Common myeloid progenitor, CD34-positive (primary cell): Measurements from ENCODE around the gene TNFSF12.

Source experiments
- CTCF ChIA-PET: fragments of 350-600 bp; sonication (Branson Sonifier 250); formaldehyde crosslinking; loops from one replicate; lab custom pipeline; 2021; ENCODE audit warnings: antibody characterized with exemption; lab: Charles Lee
- POLR2A ChIA-PET: fragments of 350-600 bp; sonication (Branson Sonifier 250); formaldehyde crosslinking; loops from one replicate; lab custom pipeline; 2021; ENCODE audit warnings: antibody characterized with exemption; lab: Charles Lee
- DNase-seq, 3 donors: peaks; one replicate each; pipeline versions ENCODE4 v3.0.0 to v3.0.0-alpha.2; 2013
- H3K27ac ChIP-seq, 2 experiments: 1 replicate in 1 of 2; 2 replicates in 1 of 2; pipeline ENCODE4 v1.7.0; 2013; ENCODE audit warnings: inconsistent platforms in 2 of 2, low read length in 2 of 2, mild to moderate bottlenecking in 2 of 2, low read depth in 1 of 2, moderate library complexity in 1 of 2; ENCODE audit not compliant: severe bottlenecking in 2 of 2, insufficient read depth in 1 of 2, poor library complexity in 1 of 2
- H3K27me3 ChIP-seq, 5 experiments: replicated peaks in 2 of 5; 1 replicate in 3 of 5; 2 replicates in 2 of 5; pipeline versions ENCODE4 v1.6.1 to v1.7.0; 2013; ENCODE audit warnings: low read length in 4 of 5, mild to moderate bottlenecking in 2 of 5, moderate library complexity in 2 of 5, inconsistent platforms in 1 of 5; ENCODE audit not compliant: insufficient read depth in 5 of 5, control insufficient read depth in 4 of 5
- H3K36me3 ChIP-seq, 4 experiments: 1 replicate in 2 of 4; 2 replicates in 2 of 4; pipeline versions ENCODE4 v1.6.1 to v1.7.0; 2013; ENCODE audit warnings: low read length in 3 of 4, control low read depth in 1 of 4, mild to moderate bottlenecking in 1 of 4; ENCODE audit not compliant: control insufficient read depth in 4 of 4, insufficient read depth in 4 of 4
- H3K4me1 ChIP-seq, 4 experiments: 1 replicate in 3 of 4; 2 replicates in 1 of 4; pipeline versions ENCODE4 v1.6.1 to v1.7.1; 2013; ENCODE audit warnings: low read length in 3 of 4, mild to moderate bottlenecking in 3 of 4, control low read depth in 1 of 4, inconsistent platforms in 1 of 4, moderate library complexity in 1 of 4; ENCODE audit not compliant: control insufficient read depth in 4 of 4, insufficient read depth in 4 of 4; ENCODE audit errors: control extremely low read depth in 1 of 4
- H3K4me3 ChIP-seq, 7 experiments: 1 replicate in 4 of 7; 2 replicates in 3 of 7; pipeline versions ENCODE4 v1.5.1 to v1.7.0; 2013; ENCODE audit warnings: mild to moderate bottlenecking in 7 of 7, low read length in 6 of 7, moderate library complexity in 6 of 7, inconsistent platforms in 2 of 7, low read depth in 2 of 7, control low read depth in 1 of 7; ENCODE audit not compliant: insufficient read depth in 4 of 7, control insufficient read depth in 1 of 7; ENCODE audit errors: extremely low read depth in 1 of 7
- H3K9me3 ChIP-seq, 5 experiments: 1 replicate in 4 of 5; 2 replicates in 1 of 5; pipeline versions ENCODE4 v1.6.1 to v1.7.1; 2013; ENCODE audit warnings: low read length in 4 of 5, mild to moderate bottlenecking in 2 of 5, inconsistent platforms in 1 of 5, low read depth in 1 of 5, moderate library complexity in 1 of 5; ENCODE audit not compliant: control insufficient read depth in 4 of 5, insufficient read depth in 2 of 5; ENCODE audit errors: control extremely low read depth in 1 of 5
- WGBS: methylation state at CpG from one replicate; pipeline ENCODE4 v1.1.5; 2013; ENCODE audit not compliant: insufficient coverage; 5-methylcytosine and 5-hydroxymethylcytosine counted together

Gene TNFSF12

DNA sequence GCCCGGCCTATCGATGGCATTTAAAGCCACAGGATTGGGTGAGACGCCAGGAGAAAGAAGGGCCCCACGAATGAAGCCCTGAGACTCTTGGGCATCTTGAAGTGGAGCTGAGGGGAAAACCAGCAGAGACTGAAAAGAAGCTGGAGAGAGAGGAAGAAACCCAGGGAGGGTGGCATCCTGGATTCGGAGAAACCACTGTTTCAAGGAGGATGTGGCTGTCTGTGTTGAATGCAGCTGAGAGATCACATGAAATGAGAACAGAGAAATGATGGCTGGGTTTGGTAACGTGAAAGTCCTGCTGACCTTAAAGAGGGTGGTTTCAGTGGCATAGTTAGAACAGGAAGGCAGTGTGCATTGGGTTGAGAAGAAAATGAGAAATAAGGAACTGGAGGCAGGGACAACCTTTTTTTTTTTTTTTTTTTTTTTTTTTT lies 3.8 kb downstream of the TNFSF12 start:
- peak overlapping the region in 1 of 2 experiments; percentile 58 for H3K27ac ChIP-seq
- DNase-seq, result peak in 2 of 3 donors; percentile 90 to 91
- CTCF ChIA-PET, result interaction anchor here (0.8 to 21.7 kb wide), 6 partner anchors 8 to 116 kb away, joined by 3 to 515 read pairs (median 4); partner anchors contain the start of genes POLR2A and SENP3

DNA sequence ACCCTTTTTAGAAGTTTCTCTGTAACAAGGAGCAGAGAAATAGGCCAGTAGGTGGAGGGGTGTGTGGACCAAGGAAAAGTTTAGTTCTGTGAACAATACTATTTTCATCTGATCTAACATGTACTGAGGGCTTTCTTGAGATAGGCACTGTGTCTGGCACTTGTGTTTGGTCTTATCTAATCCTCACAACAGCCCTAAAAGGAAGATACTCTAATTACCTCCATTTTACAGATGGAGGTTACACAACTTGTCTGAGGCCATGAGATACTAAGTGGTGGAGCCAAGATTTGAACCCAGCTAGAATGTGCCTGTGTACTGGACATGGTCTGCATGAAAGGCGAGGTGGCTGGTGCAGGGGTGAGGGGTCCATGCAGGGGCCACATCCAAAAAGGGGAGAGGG lies 4.5 kb downstream of the TNFSF12 start:
- CTCF ChIA-PET, result interaction anchor here (0.7 to 21.7 kb wide), 5 partner anchors 12 to 117 kb away, joined by 3 to 515 read pairs (median 3); no protein-coding TSS in a partner anchor
- Histone ChIP-seq H3K36me3 (peaks cover 0 to 4% (median 0%) of the 10 kb centered on the region in 4 experiments), H3K4me1 (peaks cover 4 to 85% (median 72%) of the 10 kb centered on the region in 4 experiments), H3K9me3 (no peaks in the 10 kb centered on the region), H3K27ac (peak overlapping the region in 1 of 2 experiments; percentile 53), H3K4me3 (peak overlapping the region in 1 of 7 experiments; percentile 23), H3K27me3 (no peaks in the 10 kb centered on the region)
- POLR2A ChIA-PET, result interaction anchor here (1.0 kb wide), 1 partner anchor 39 kb away, joined by 3 read pairs; no protein-coding TSS in a partner anchor
- no peak for DNase-seq
- WGBS, result no CpG with 5 or more reads among the region's 1 CpG

More for the DNA sequence above, 3.8 kb downstream of the TNFSF12 start:
- peak overlapping the region in 3 of 7 experiments; percentile 6 to 55 (median 30) for H3K4me3 ChIP-seq
- POLR2A ChIA-PET, result interaction anchor here (0.5 to 0.9 kb wide), 3 partner anchors 68 to 372 kb away, joined by 3 to 5 read pairs (median 5); partner anchors contain the start of gene POLR2A
- peaks cover 5 to 80% (median 71%) of the 10 kb centered on the region in 4 experiments for H3K4me1 ChIP-seq
- no peaks in the 10 kb centered on the region for H3K9me3 ChIP-seq
- no peaks in the 10 kb centered on the region for H3K27me3 ChIP-seq
- peaks cover 0 to 4% (median 0%) of the 10 kb centered on the region in 4 experiments for H3K36me3 ChIP-seq
- WGBS, result 0% methylated on average over 6 of the region's 6 CpGs

DNA sequence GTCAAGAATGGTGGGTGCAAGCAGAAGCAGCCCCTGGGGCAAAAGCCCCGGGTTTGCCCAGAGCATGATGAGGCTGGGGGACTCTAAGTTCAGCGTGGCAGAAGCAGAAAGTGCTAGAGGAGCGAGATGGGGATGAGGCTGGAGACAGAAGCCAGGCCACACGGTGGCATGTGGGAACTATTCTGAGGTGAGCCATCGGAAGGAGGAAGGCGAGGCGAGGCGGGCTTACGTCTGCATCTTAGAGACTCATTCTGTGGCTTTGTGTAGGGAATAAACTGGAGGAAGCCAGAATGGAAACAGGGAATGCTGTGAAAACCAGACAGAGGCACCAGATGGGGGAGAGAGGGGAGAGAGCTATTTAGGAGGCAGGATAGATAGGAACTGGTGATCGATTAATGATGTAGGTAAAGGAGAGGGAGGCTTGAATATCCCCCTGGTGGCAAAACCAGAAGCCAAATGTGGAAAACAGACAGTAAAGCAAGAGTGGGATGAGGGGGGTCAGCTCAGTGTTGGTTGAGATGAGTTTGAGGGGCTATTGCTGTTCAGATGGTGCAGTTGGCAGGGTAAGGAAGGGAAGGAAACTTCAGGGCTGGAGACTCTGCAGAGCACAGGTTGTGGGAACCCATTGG lies 6.6 kb downstream of the TNFSF12 start:
- H3K9me3 ChIP-seq, result no peaks in the 10 kb centered on the region
- WGBS, result 81% methylated on average over 9 of the region's 10 CpGs
- POLR2A ChIA-PET, result no interaction called here

DNA sequence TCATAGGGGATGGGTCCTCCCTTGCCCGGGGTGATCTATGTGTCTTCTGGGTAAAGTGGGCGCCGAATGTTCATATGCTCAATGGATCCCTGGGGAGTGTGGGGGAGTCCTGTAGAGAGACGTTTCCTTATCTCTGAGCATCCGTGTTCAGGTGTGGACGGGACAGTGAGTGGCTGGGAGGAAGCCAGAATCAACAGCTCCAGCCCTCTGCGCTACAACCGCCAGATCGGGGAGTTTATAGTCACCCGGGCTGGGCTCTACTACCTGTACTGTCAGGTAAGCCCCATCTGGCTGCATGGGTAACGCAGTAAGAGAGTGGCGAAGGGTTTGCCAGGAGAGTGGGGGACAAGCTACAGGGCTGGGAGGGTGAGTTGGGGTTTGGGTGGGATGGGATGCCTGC lies 7.8 kb downstream of the TNFSF12 start:
- H3K27ac ChIP-seq, result peak overlapping the region in 1 of 2 experiments; percentile 87
- H3K4me1 ChIP-seq, result peaks cover 11 to 85% (median 76%) of the 10 kb centered on the region in 4 experiments
- WGBS, result 97% methylated on average over 11 of the region's 12 CpGs
- no peaks in the 10 kb centered on the region for H3K27me3 ChIP-seq
- H3K4me3 ChIP-seq, result no peak overlapping the region
- POLR2A ChIA-PET, result no interaction called here
- no peak for DNase-seq
- CTCF ChIA-PET, result interaction anchor here (1.1 to 21.7 kb wide), 4 partner anchors 10 to 227 kb away, joined by 3 to 515 read pairs (median 4); no protein-coding TSS in a partner anchor
- peaks cover 0 to 4% (median 0%) of the 10 kb centered on the region in 4 experiments for H3K36me3 ChIP-seq
- no peaks in the 10 kb centered on the region for H3K9me3 ChIP-seq

More for the DNA sequence above, 6.6 kb downstream of the TNFSF12 start:
- Histone ChIP-seq H3K4me1 (peaks cover 11 to 86% (median 77%) of the 10 kb centered on the region in 4 experiments), H3K4me3 (no peak overlapping the region), H3K27me3 (no peaks in the 10 kb centered on the region), H3K27ac (no peak overlapping the region), H3K36me3 (peaks cover 0 to 3% (median under 1%) of the 10 kb centered on the region in 4 experiments)
- CTCF ChIA-PET, result interaction anchor here (21.7 kb wide), 1 partner anchor 40 kb away, joined by 515 read pairs; no protein-coding TSS in a partner anchor
- DNase-seq, result peak in 1 of 3 donors; percentile 43

DNA sequence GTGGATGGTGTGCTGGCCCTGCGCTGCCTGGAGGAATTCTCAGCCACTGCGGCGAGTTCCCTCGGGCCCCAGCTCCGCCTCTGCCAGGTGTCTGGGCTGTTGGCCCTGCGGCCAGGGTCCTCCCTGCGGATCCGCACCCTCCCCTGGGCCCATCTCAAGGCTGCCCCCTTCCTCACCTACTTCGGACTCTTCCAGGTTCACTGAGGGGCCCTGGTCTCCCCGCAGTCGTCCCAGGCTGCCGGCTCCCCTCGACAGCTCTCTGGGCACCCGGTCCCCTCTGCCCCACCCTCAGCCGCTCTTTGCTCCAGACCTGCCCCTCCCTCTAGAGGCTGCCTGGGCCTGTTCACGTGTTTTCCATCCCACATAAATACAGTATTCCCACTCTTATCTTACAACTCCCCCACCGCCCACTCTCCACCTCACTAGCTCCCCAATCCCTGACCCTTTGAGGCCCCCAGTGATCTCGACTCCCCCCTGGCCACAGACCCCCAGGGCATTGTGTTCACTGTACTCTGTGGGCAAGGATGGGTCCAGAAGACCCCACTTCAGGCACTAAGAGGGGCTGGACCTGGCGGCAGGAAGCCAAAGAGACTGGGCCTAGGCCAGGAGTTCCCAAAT lies 8.4 kb downstream of the TNFSF12 start:
- Histone ChIP-seq H3K4me3 (peak overlapping the region in 2 of 7 experiments; percentile 74 to 84), H3K9me3 (no peaks in the 10 kb centered on the region), H3K4me1 (peaks cover 11 to 80% (median 74%) of the 10 kb centered on the region in 4 experiments), H3K27me3 (no peaks in the 10 kb centered on the region), H3K36me3 (peaks cover 0 to 4% (median 0%) of the 10 kb centered on the region in 4 experiments), H3K27ac (peak overlapping the region; percentile 50 to 87)
- no peak for DNase-seq
- ChIA-PET POLR2A (interaction anchor here (5.4 kb wide), 1 partner anchor 43 kb away, joined by 45 read pairs; no protein-coding TSS in a partner anchor), CTCF (interaction anchor here (1.1 to 21.7 kb wide), 5 partner anchors 11 to 228 kb away, joined by 3 to 515 read pairs (median 4); partner anchors contain the start of gene MPDU1)
- 82% methylated on average over 16 of the region's 19 CpGs for WGBS

DNA sequence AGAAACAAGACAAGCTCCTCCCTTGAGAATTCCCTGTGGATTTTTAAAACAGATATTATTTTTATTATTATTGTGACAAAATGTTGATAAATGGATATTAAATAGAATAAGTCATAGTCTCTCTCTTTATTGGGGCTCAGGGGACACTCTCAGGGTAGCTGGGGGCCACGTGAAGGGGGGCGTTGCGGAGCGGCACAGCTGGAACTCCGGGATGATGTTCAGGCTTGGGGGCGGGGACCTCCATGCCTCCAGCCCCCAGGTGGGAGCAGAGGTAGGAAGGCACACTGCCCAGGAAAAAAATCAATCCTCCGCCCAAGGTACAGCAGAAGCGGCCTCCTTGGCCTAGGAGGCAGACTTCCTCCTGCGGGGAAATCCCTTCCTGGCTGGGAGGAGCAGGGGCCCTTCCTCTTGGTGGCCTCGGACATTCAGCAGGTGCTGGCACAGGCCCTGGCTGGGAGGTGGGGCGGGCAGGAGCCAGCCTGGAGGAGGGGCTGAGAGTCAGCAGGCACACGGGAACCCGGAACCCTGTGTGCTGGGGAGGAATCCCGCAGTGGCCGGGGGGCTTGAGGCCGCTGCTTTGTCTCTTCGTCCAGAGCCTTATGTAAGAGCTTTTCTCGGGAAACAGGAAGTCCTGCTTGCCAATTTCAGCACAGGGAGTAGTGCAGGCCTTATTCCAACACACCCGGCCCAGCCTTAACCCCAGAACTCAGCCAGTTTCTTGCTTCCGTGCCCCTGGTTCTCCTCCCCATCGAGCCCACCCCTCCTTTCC lies 9.1 kb downstream of the TNFSF12 start:
- Histone ChIP-seq H3K27me3 (no peaks in the 10 kb centered on the region), H3K4me3 (peak overlapping the region in 6 of 7 experiments; percentile 2 to 84 (median 76)), H3K36me3 (peaks cover 0 to 4% (median 0%) of the 10 kb centered on the region in 4 experiments), H3K4me1 (peaks cover 15 to 81% (median 73%) of the 10 kb centered on the region in 4 experiments), H3K9me3 (no peaks in the 10 kb centered on the region), H3K27ac (peak overlapping the region; percentile 70 to 87)
- DNase-seq, result peak in 2 of 3 donors; percentile 83 to 87
- 4% methylated on average over 19 of the region's 21 CpGs for WGBS
- ChIA-PET CTCF (interaction anchor here (0.7 to 21.7 kb wide), 8 partner anchors 11 to 228 kb away, joined by 3 to 515 read pairs (median 4); partner anchors contain the start of gene MPDU1), POLR2A (interaction anchor here (0.6 to 5.4 kb wide), 5 partner anchors 9 to 190 kb away, joined by 3 to 45 read pairs (median 8); partner anchors contain the start of genes POLR2A, TMEM102 and TNFSF12)
